Measurements from ENCODE around the gene AAK1. TPM values are rescaled to one million over a fixed set of nuclear protein-coding genes. Genes with fewer than 3 reads are reported as not detected.

The AAK1 gene
- total and polyA plus RNA-seq, 2 experiments from 2014 or later: 39.0 to 52.4 TPM

DNA sequence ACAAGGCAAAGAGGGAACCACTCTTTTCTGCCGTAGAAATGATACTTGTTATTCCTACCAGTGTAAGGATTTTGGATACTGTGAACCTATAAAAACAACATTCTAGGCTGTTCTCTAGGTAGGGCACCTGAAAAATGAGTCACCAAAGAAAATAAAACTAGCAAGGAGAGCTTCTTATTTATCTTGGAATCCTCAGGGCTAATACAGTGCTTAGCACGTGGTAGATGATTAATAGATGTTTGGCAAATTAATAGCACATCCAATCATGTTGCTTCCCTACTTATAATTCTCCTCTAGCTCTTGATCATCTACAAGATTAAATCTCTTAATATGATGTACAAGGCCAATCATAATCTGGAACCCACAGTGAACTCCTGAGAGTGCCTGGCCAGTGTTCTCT lies 73.1 kb downstream of the AAK1 start:
- Histone ChIP-seq H3K27ac (ENCODE audit: low read depth) (no peak overlapping the region), H3K79me2 (replicated peaks; ENCODE audit: insufficient read depth) (0 out of 2 replicates have a peak, but pooled peaks cover 5% of the 10 kb centered on the region), H2AFZ (no peak overlapping the region), H3K36me3 (ENCODE audit: insufficient read depth) (no peaks in the 10 kb centered on the region), H3K4me3 (no peak overlapping the region), H3K9me2 (ENCODE audit: insufficient read depth) (no peaks in the 10 kb centered on the region), H3K4me2 (no peak overlapping the region), H3K27me3 (ENCODE audit: insufficient read depth) (no peaks in the 10 kb centered on the region), H3K4me1 (ENCODE audit: insufficient read depth) (no peaks in the 10 kb centered on the region), H4K20me1 (replicated peaks; ENCODE audit: insufficient read depth) (no peaks in the 10 kb centered on the region; the same call in 1 of the 2 replicates), H3F3A (replicated peaks; ENCODE audit: low read depth) (no peaks in the 10 kb centered on the region)
- no peaks in the 10 kb centered on the region for H3K27me3 Mint-ChIP-seq (ENCODE audit: insufficient read depth, low read depth, poor library complexity)
- TF ChIP-seq, protein P1, sequence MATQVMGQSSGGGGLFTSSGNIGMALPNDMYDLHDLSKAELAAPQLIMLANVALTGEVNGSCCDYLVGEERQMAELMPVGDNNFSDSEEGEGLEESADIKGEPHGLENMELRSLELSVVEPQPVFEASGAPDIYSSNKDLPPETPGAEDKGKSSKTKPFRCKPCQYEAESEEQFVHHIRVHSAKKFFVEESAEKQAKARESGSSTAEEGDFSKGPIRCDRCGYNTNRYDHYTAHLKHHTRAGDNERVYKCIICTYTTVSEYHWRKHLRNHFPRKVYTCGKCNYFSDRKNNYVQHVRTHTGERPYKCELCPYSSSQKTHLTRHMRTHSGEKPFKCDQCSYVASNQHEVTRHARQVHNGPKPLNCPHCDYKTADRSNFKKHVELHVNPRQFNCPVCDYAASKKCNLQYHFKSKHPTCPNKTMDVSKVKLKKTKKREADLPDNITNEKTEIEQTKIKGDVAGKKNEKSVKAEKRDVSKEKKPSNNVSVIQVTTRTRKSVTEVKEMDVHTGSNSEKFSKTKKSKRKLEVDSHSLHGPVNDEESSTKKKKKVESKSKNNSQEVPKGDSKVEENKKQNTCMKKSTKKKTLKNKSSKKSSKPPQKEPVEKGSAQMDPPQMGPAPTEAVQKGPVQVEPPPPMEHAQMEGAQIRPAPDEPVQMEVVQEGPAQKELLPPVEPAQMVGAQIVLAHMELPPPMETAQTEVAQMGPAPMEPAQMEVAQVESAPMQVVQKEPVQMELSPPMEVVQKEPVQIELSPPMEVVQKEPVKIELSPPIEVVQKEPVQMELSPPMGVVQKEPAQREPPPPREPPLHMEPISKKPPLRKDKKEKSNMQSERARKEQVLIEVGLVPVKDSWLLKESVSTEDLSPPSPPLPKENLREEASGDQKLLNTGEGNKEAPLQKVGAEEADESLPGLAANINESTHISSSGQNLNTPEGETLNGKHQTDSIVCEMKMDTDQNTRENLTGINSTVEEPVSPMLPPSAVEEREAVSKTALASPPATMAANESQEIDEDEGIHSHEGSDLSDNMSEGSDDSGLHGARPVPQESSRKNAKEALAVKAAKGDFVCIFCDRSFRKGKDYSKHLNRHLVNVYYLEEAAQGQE (IDR thresholded peaks at IDR 0.05; ENCODE audit: unreplicated experiment): no peak
- TF ChIP-seq ZNF114 (CRISPR knock-in tag; IDR thresholded peaks at IDR 0.05) (no peak), POLR2AphosphoS5 (IDR thresholded peaks at IDR 0.05; ENCODE audit: low read depth) (no peak), EZH2 (IDR thresholded peaks at IDR 0.05; ENCODE audit: low read depth, unreplicated experiment) (no peak), STAT1 (IDR thresholded peaks at IDR 0.05; ENCODE audit: unreplicated experiment) (no peak), NANOG (IDR thresholded peaks at IDR 0.05; ENCODE audit: borderline replicate concordance) (no peak), EZH2phosphoT487 (IDR thresholded peaks at IDR 0.05; ENCODE audit: unreplicated experiment) (no peak), JUNB (IDR thresholded peaks at IDR 0.05; ENCODE audit: unreplicated experiment) (no peak), ZNF331 (CRISPR knock-in tag; IDR thresholded peaks at IDR 0.05; ENCODE audit: low read depth) (no peak), CREB1 (CRISPR knock-in tag; IDR thresholded peaks at IDR 0.05; ENCODE audit: low read depth) (no peak)
- TF ChIP-seq, protein P2, sequence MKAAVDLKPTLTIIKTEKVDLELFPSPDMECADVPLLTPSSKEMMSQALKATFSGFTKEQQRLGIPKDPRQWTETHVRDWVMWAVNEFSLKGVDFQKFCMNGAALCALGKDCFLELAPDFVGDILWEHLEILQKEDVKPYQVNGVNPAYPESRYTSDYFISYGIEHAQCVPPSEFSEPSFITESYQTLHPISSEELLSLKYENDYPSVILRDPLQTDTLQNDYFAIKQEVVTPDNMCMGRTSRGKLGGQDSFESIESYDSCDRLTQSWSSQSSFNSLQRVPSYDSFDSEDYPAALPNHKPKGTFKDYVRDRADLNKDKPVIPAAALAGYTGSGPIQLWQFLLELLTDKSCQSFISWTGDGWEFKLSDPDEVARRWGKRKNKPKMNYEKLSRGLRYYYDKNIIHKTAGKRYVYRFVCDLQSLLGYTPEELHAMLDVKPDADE (IDR thresholded peaks at IDR 0.05): no peak
- TF ChIP-seq, protein P3, sequence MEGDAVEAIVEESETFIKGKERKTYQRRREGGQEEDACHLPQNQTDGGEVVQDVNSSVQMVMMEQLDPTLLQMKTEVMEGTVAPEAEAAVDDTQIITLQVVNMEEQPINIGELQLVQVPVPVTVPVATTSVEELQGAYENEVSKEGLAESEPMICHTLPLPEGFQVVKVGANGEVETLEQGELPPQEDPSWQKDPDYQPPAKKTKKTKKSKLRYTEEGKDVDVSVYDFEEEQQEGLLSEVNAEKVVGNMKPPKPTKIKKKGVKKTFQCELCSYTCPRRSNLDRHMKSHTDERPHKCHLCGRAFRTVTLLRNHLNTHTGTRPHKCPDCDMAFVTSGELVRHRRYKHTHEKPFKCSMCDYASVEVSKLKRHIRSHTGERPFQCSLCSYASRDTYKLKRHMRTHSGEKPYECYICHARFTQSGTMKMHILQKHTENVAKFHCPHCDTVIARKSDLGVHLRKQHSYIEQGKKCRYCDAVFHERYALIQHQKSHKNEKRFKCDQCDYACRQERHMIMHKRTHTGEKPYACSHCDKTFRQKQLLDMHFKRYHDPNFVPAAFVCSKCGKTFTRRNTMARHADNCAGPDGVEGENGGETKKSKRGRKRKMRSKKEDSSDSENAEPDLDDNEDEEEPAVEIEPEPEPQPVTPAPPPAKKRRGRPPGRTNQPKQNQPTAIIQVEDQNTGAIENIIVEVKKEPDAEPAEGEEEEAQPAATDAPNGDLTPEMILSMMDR (conservative IDR thresholded peaks at IDR 0.05; ENCODE audit: low read depth in 2 of 2): no peak
- TF ChIP-seq, protein P4, sequence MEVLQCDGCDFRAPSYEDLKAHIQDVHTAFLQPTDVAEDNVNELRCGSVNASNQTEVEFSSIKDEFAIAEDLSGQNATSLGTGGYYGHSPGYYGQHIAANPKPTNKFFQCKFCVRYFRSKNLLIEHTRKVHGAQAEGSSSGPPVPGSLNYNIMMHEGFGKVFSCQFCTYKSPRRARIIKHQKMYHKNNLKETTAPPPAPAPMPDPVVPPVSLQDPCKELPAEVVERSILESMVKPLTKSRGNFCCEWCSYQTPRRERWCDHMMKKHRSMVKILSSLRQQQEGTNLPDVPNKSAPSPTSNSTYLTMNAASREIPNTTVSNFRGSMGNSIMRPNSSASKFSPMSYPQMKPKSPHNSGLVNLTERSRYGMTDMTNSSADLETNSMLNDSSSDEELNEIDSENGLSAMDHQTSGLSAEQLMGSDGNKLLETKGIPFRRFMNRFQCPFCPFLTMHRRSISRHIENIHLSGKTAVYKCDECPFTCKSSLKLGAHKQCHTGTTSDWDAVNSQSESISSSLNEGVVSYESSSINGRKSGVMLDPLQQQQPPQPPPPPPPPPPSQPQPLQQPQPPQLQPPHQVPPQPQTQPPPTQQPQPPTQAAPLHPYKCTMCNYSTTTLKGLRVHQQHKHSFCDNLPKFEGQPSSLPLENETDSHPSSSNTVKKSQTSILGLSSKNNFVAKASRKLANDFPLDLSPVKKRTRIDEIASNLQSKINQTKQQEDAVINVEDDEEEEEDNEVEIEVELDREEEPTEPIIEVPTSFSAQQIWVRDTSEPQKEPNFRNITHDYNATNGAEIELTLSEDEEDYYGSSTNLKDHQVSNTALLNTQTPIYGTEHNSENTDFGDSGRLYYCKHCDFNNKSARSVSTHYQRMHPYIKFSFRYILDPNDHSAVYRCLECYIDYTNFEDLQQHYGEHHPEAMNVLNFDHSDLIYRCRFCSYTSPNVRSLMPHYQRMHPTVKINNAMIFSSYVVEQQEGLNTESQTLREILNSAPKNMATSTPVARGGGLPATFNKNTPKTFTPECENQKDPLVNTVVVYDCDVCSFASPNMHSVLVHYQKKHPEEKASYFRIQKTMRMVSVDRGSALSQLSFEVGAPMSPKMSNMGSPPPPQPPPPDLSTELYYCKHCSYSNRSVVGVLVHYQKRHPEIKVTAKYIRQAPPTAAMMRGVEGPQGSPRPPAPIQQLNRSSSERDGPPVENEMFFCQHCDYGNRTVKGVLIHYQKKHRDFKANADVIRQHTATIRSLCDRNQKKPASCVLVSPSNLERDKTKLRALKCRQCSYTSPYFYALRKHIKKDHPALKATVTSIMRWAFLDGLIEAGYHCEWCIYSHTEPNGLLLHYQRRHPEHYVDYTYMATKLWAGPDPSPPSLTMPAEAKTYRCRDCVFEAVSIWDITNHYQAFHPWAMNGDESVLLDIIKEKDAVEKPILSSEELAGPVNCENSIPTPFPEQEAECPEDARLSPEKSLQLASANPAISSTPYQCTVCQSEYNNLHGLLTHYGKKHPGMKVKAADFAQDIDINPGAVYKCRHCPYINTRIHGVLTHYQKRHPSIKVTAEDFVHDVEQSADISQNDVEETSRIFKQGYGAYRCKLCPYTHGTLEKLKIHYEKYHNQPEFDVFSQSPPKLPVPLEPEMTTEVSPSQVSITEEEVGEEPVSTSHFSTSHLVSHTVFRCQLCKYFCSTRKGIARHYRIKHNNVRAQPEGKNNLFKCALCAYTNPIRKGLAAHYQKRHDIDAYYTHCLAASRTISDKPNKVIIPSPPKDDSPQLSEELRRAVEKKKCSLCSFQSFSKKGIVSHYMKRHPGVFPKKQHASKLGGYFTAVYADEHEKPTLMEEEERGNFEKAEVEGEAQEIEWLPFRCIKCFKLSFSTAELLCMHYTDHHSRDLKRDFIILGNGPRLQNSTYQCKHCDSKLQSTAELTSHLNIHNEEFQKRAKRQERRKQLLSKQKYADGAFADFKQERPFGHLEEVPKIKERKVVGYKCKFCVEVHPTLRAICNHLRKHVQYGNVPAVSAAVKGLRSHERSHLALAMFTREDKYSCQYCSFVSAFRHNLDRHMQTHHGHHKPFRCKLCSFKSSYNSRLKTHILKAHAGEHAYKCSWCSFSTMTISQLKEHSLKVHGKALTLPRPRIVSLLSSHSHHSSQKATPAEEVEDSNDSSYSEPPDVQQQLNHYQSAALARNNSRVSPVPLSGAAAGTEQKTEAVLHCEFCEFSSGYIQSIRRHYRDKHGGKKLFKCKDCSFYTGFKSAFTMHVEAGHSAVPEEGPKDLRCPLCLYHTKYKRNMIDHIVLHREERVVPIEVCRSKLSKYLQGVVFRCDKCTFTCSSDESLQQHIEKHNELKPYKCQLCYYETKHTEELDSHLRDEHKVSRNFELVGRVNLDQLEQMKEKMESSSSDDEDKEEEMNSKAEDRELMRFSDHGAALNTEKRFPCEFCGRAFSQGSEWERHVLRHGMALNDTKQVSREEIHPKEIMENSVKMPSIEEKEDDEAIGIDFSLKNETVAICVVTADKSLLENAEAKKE (CRISPR knock-in tag; IDR thresholded peaks at IDR 0.05): no peak
- no peaks in the 10 kb centered on the region for H3K9me3 Mint-ChIP-seq
- DNase-seq (ENCODE audit: low spot score) (no peak), ATAC-seq (no peak)
- H3K36me3 Mint-ChIP-seq (ENCODE audit: low read depth): no peaks in the 10 kb centered on the region
- H3K4me1 Mint-ChIP-seq: no peaks in the 10 kb centered on the region; the same call in 1 of the 3 replicates
- no peak overlapping the region for H3K27ac Mint-ChIP-seq
- H3K4me3 Mint-ChIP-seq: no peak overlapping the region

All from GM23338 (cell line).